Activated naive CD4-positive, alpha-beta T cell treated with anti-CD3 and anti-CD28 coated beads, Interleukin-2, amount 50 U/mL, for 72 hours (primary cell): ENCODE results near the gene SNX2. TPM values are rescaled to one million over a fixed set of nuclear protein-coding genes. Genes with fewer than 3 reads are reported as not detected.

Experiments used
- ATAC-seq, 2 donors: fragments of 150-1000 bp; cut with Tn5 transposase; 2 replicates each; pipeline ENCODE4 v1.10.0; 2021; ENCODE audit warnings: mild to moderate bottlenecking in 2 of 2, moderate library complexity in 2 of 2
- DNase-seq, 2 donors: peaks; one replicate each; pipeline ENCODE4 v3.0.0; 2021 to 2022; ENCODE audit warnings: low spot score in 2 of 2
- H3K27ac Mint-ChIP-seq, 2 donors: one replicate each; pipeline ENCODE4 v1.8.0; 2022; ENCODE audit warnings: mild to moderate bottlenecking in 2 of 2, mixed read lengths in 2 of 2
- H3K36me3 Mint-ChIP-seq, 2 donors: one replicate each; pipeline ENCODE4 v1.8.0; 2022; ENCODE audit warnings: mixed read lengths in 2 of 2
- H3K9me3 Mint-ChIP-seq, 2 donors: one replicate each; pipeline ENCODE4 v1.8.0; 2022; ENCODE audit warnings: mixed read lengths in 2 of 2
- total RNA-seq, 2 donors: library from RNA; stranded (reverse); gene quantifications; one replicate each; pipeline ENCODE4 v1.2.3, GENCODE V29; 2022

The SNX2 gene
- 10 to 100 TPM; 38.8 to 48.6 TPM for total RNA-seq

GRCh38 chr5:122774861-122775549, at the start of gene SNX2:
SNX2 (plus strand) TSS chr5:122775080; CDS start chr5:122775104, 24 bp downstream.
- H3K36me3 Mint-ChIP-seq = peaks cover 10 to 24% of the 10 kb centered on the region in 2 donors
- H3K27ac Mint-ChIP-seq = peak within 1 kb of the TSS; percentile 97
- H3K9me3 Mint-ChIP-seq = no peaks in the 10 kb centered on the region
- ATAC-seq = peak; percentile 93 to 94
- peak; percentile 85 to 89 for DNase-seq

- DNase-seq (no peak), ATAC-seq (no peak)
- Mint-ChIP-seq H3K27ac (no peak overlapping the region), H3K9me3 (no peaks in the 10 kb centered on the region), H3K36me3 (no peaks in the 10 kb centered on the region)
These were observed 47.8 kb upstream of the SNX2 start for GRCh38 chr5:122727112-122727541.

GRCh38 chr5:122730037-122730436, 44.8 kb upstream of the SNX2 start:
- peaks cover 0 to 2% of the 10 kb centered on the region in 2 donors for H3K36me3 Mint-ChIP-seq
- DNase-seq (no peak), ATAC-seq (no peak)
- peaks cover 0 to 2% of the 10 kb centered on the region in 2 donors for H3K9me3 Mint-ChIP-seq
- no peak overlapping the region for H3K27ac Mint-ChIP-seq

GRCh38 chr5:122730456-122730855, 44.4 kb upstream of the SNX2 start:
- DNase-seq (no peak), ATAC-seq (no peak)
- Mint-ChIP-seq H3K36me3 (peaks cover 0 to 6% of the 10 kb centered on the region in 2 donors), H3K27ac (no peak overlapping the region), H3K9me3 (peaks cover 0 to 6% of the 10 kb centered on the region in 2 donors)

GRCh38 chr5:122736086-122736845, 38.6 kb upstream of the SNX2 start:
- no peak overlapping the region for H3K27ac Mint-ChIP-seq
- peaks cover 0 to 8% of the 10 kb centered on the region in 2 donors for H3K36me3 Mint-ChIP-seq
- no peak for ATAC-seq
- H3K9me3 Mint-ChIP-seq = peaks cover 0 to 7% of the 10 kb centered on the region in 2 donors
- DNase-seq = no peak

- no peak overlapping the region for H3K27ac Mint-ChIP-seq
- ATAC-seq (peak in 1 of 2 donors; percentile 71), DNase-seq (no peak)
- H3K36me3 Mint-ChIP-seq = peaks cover 0 to 8% of the 10 kb centered on the region in 2 donors
- peaks cover 0 to 7% of the 10 kb centered on the region in 2 donors for H3K9me3 Mint-ChIP-seq
These were observed 36.8 kb upstream of the SNX2 start for GRCh38 chr5:122738088-122738487.

GRCh38 chr5:122741681-122742080, 33.2 kb upstream of the SNX2 start:
- ATAC-seq (no peak), DNase-seq (no peak)
- no peaks in the 10 kb centered on the region for H3K9me3 Mint-ChIP-seq
- H3K27ac Mint-ChIP-seq = no peak overlapping the region
- no peaks in the 10 kb centered on the region for H3K36me3 Mint-ChIP-seq

- no peak for DNase-seq
- Mint-ChIP-seq H3K27ac (no peak overlapping the region), H3K9me3 (no peaks in the 10 kb centered on the region), H3K36me3 (no peaks in the 10 kb centered on the region)
- no peak for ATAC-seq
These were observed 31.6 kb upstream of the SNX2 start for GRCh38 chr5:122743261-122743660.

- H3K9me3 Mint-ChIP-seq = no peaks in the 10 kb centered on the region
- no peaks in the 10 kb centered on the region for H3K36me3 Mint-ChIP-seq
- ATAC-seq (no peak), DNase-seq (no peak)
- no peak overlapping the region for H3K27ac Mint-ChIP-seq
These were observed 29.3 kb upstream of the SNX2 start for GRCh38 chr5:122745597-122745996.

GRCh38 chr5:122749886-122750285, 25.0 kb upstream of the SNX2 start:
- Mint-ChIP-seq H3K36me3 (no peaks in the 10 kb centered on the region), H3K27ac (no peak overlapping the region), H3K9me3 (no peaks in the 10 kb centered on the region)
- no peak for DNase-seq
- no peak for ATAC-seq

GRCh38 chr5:122751293-122751782, 23.5 kb upstream of the SNX2 start:
- ATAC-seq = no peak

GRCh38 chr5:122753500-122753899, 21.4 kb upstream of the SNX2 start:
- Mint-ChIP-seq H3K27ac (no peak overlapping the region), H3K9me3 (no peaks in the 10 kb centered on the region), H3K36me3 (no peaks in the 10 kb centered on the region)
- DNase-seq = no peak
- no peak for ATAC-seq

More at GRCh38 chr5:122751293-122751782, 23.5 kb upstream of the SNX2 start:
- Mint-ChIP-seq H3K9me3 (no peaks in the 10 kb centered on the region), H3K27ac (no peak overlapping the region), H3K36me3 (no peaks in the 10 kb centered on the region)
- no peak for DNase-seq

GRCh38 chr5:122755783-122756182, 19.1 kb upstream of the SNX2 start:
- Mint-ChIP-seq H3K36me3 (no peaks in the 10 kb centered on the region), H3K9me3 (no peaks in the 10 kb centered on the region), H3K27ac (peak overlapping the region in 1 of 2 donors; percentile 5)
- DNase-seq (no peak), ATAC-seq (no peak)

GRCh38 chr5:122756264-122756911, 18.5 kb upstream of the SNX2 start:
- no peak for DNase-seq
- Mint-ChIP-seq H3K27ac (peak overlapping the region in 1 of 2 donors; percentile 5), H3K9me3 (no peaks in the 10 kb centered on the region), H3K36me3 (no peaks in the 10 kb centered on the region)
- peak; percentile 66 to 79 for ATAC-seq

- H3K9me3 Mint-ChIP-seq = no peaks in the 10 kb centered on the region
These were observed 17.6 kb upstream of the SNX2 start for GRCh38 chr5:122757285-122757684.

GRCh38 chr5:122759241-122760070, 15.4 kb upstream of the SNX2 start:
- Mint-ChIP-seq H3K27ac (no peak overlapping the region), H3K9me3 (no peaks in the 10 kb centered on the region), H3K36me3 (no peaks in the 10 kb centered on the region)
- ATAC-seq = no peak
- DNase-seq = no peak

More at GRCh38 chr5:122757285-122757684, 17.6 kb upstream of the SNX2 start:
- H3K36me3 Mint-ChIP-seq = no peaks in the 10 kb centered on the region
- DNase-seq (no peak), ATAC-seq (peak in 1 of 2 donors; percentile 35)
- H3K27ac Mint-ChIP-seq = no peak overlapping the region
